Measurements from ENCODE around the gene CNIH1. TPM values are rescaled to one million over a fixed set of nuclear protein-coding genes. Genes with fewer than 3 reads are reported as not detected.

CNIH1 gene
- total and polyA plus RNA-seq, 2 of the 13 experiments (the other 11 are each of a cell fraction or from before 2014, with no cell fraction given), result 166 to 421 TPM

DNA sequence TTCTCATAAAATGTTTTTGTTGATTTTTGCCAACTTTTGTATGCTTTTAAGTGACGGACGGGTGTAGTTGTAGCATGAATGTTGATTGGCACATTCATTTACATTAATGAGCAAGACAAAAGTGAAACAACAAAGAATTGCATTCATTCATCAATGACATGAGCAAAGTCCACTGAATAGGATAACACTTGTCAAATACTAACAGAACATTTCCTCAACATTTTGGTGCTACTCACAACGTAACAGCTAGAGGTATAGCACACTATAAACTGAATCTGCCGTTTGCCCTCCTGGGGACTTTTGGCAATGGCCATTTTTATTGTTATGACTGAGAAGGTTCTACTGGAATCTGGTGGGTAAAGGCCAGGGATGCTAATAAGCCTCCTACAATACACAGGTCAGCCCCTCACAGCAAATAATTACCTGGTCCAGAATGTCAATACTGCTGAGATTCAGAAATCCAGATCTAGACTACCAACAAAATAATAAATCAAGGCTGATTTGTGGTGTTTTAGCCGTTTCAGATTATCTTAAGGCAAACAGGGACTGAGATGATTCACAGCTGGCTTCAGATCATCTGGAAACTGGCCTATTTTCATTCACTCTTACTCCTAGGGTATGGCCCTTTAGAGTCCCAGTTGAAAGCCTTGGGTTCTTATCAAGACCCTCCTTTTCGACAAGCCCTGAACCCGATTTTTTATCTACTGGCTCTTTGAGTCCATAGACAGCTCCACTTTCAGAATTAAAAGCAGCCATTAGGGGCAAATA, 66.9 kb downstream of the CNIH1 start (continued):
- TF ChIP-seq TRAFD1 (CRISPR knock-in tag; IDR thresholded peaks at IDR 0.05; ENCODE audit: borderline replicate concordance), result no peak
- TF ChIP-seq ZBTB42 (CRISPR knock-in tag; IDR thresholded peaks at IDR 0.05), result no peak
- no peak for TF ChIP-seq ZNF691 (CRISPR knock-in tag; IDR thresholded peaks at IDR 0.05; ENCODE audit: borderline replicate concordance, low read depth)
- TF ChIP-seq ZBTB38 (CRISPR knock-in tag; IDR thresholded peaks at IDR 0.05), result no peak
- no peak for TF ChIP-seq HOXA3 (CRISPR knock-in tag; IDR thresholded peaks at IDR 0.05)
- no peak for TF ChIP-seq PLRG1 (conservative IDR thresholded peaks at IDR 0.05)
- no peak for TF ChIP-seq MLLT10 (CRISPR knock-in tag; IDR thresholded peaks at IDR 0.05)
- TF ChIP-seq HES4 (CRISPR knock-in tag; IDR thresholded peaks at IDR 0.05; ENCODE audit: borderline replicate concordance), result no peak
- no peak for TF ChIP-seq STAG1 (CRISPR knock-in tag; IDR thresholded peaks at IDR 0.05)
- no peak for TF ChIP-seq MED13 (CRISPR knock-in tag; IDR thresholded peaks at IDR 0.05)
- TF ChIP-seq, protein P1, sequence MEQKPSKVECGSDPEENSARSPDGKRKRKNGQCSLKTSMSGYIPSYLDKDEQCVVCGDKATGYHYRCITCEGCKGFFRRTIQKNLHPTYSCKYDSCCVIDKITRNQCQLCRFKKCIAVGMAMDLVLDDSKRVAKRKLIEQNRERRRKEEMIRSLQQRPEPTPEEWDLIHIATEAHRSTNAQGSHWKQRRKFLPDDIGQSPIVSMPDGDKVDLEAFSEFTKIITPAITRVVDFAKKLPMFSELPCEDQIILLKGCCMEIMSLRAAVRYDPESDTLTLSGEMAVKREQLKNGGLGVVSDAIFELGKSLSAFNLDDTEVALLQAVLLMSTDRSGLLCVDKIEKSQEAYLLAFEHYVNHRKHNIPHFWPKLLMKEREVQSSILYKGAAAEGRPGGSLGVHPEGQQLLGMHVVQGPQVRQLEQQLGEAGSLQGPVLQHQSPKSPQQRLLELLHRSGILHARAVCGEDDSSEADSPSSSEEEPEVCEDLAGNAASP (CRISPR knock-in tag; IDR thresholded peaks at IDR 0.05; ENCODE audit: borderline replicate concordance), result no peak
- no peak for TF ChIP-seq ZNF121 (CRISPR knock-in tag; IDR thresholded peaks at IDR 0.05)
- TF ChIP-seq RBFOX2 (IDR thresholded peaks at IDR 0.05; ENCODE audit: low read depth, low read length), result no peak
- peak; percentile 56; the same call in 1 of the 2 replicates for TF ChIP-seq HNF4A (CRISPR knock-in tag; IDR thresholded peaks at IDR 0.05)
- TF ChIP-seq ARNTL (CRISPR knock-in tag; IDR thresholded peaks at IDR 0.05), result no peak
- no peak for TF ChIP-seq LBX2 (CRISPR knock-in tag; IDR thresholded peaks at IDR 0.05; ENCODE audit: borderline replicate concordance)
- peak; percentile 44 for TF ChIP-seq ARID5B (CRISPR knock-in tag; IDR thresholded peaks at IDR 0.05)
- TF ChIP-seq ZNF138 (CRISPR knock-in tag; IDR thresholded peaks at IDR 0.05; ENCODE audit: low read depth), result no peak
- peak; percentile 69; the same call in 1 of the 2 replicates for TF ChIP-seq SOX5 (CRISPR knock-in tag; IDR thresholded peaks at IDR 0.05; ENCODE audit: borderline replicate concordance)
- no peak for TF ChIP-seq RARG (CRISPR knock-in tag; IDR thresholded peaks at IDR 0.05; ENCODE audit: low read depth)
- TF ChIP-seq HOXD1 (CRISPR knock-in tag; IDR thresholded peaks at IDR 0.05), result no peak
- no peak for TF ChIP-seq ZNF879 (CRISPR knock-in tag; IDR thresholded peaks at IDR 0.05)
- no peak for TF ChIP-seq FOXC1 (CRISPR knock-in tag; IDR thresholded peaks at IDR 0.05; ENCODE audit: borderline replicate concordance)

All from HepG2 (cell line).